Activated CD8-positive, alpha-beta memory T cell treated with anti-CD3 and anti-CD28 coated beads, Interleukin-2, amount 50 U/mL, for 1 hour (primary cell): ENCODE measurements around the gene ADGRG1.

Experiments used
- DNase-seq: peaks from one replicate; pipeline ENCODE4 v3.0.0-alpha.2; 2020; ENCODE audit errors: extremely low read depth

ADGRG1 gene

DNA sequence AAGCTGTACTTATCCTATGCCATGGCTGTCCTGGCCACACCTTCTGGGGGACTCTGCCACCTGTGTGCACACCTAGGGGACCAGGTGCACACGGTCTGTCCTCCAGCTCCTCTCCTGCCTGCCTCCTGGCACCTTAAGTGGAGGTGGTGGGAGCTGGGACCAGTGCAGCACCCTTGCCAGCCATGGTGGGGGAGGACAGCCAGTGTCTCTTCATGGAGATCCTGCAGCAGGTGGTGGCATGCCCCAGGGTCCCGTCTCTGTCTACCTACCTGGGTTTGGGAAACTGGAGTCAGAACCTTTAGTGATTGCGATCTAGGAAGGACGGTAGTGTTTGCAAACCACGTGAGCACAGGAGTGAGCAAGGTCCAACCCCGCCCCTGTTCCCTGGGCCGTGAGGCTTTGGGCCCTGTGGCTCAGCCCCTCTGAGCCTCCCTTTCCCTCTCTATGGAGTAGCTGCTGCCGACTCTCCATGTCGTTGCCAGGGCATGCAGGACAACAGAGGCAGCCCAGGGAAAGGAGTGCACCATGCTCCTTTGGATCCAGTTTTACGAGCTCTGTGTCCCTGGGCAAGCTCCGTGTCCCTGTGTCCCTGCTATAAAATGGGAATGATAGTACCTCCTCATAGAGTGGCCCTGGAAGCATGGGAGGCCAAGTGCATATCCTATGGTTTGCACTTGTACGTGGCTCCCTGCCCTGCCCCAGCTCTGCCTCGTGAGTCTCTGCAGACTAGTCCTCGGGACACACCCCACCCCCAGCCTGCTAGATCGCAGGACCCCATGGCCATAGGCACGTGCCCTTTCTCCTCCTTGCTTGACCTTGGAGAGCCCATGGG, 7.1 kb downstream of the ADGRG1 start:
- DNase-seq, result no peak

DNA sequence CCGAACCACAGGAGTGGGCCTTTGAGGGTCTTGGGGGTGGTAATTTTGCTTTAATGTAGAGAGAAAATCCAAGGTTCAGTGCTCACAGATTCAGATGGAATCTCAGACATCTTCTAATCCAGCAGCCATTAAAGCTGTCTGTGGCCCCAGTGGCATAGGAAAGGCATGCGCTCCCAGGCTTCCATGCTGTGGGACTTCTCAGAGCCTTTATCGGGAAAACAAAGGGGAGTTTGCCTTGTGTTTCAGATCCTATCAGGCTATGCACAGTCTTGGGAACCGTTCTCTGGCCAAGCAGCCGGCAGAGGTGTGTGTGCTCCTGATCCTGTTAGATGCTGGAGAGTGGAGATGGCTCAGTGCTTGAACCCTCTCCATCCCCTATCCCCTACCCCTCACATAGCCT, 7.8 kb downstream of the ADGRG1 start:
- no peak for DNase-seq

DNA sequence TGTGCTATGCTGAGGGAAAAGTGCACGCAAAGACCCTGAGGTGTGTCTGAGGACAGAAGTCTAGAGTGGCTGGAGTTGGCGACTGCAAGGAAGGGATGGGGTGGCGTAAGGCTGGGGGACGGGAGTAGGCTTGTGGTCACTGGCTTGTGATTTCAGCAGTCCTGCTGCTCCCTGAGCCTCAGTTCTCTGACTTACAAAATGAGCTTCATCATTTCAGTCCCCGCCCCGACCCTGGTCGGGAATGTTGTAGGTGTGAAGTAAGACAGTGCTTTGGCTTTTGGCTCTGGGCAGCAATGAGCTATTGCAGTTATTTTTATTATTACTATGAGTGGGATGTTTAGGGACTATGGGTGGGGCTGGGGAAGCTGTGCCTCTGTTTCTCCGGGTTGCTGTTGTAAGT, 8.6 kb downstream of the ADGRG1 start:
- DNase-seq, result no peak

DNA sequence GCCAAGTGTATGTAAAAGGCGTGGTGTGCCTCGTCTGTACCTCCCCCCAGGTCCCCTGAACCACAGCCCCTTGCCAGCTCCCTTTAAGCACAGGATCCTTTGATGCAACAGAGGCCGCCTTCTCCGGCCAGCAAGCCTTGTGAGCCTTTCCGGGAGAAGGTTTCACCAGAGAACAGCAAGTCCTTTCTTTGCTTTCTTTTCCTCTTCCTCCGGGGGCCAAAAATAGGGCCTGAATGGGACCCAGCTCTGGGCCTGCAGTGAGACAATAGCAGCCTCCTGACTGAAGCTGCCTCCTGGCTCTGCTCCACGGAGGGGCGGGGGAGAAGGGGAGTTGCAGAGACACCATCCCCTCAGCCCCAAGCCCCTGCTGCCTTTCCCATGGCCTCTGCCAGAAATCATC, 9.0 kb downstream of the ADGRG1 start:
- DNase-seq, result no peak

DNA sequence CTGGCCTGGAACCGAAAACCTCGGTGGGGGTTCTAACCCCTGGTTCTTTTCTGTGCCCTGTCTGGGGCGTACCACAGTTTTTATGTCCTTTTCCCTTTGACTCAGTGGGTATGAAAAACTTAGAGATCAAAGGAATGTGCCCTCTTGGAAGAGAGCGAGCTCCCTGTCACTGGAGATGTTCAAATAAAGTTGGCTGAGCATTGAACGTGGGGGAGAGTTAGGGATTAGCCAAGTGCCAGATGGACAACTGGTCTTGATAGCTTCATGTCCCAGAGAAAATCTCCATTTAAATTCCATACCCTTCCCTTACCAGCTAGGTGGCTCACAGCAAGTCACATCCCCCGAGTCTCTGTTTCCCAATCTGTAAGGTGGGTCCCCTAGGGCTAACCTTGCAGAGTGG, 9.5 kb downstream of the ADGRG1 start:
- DNase-seq, result no peak

DNA sequence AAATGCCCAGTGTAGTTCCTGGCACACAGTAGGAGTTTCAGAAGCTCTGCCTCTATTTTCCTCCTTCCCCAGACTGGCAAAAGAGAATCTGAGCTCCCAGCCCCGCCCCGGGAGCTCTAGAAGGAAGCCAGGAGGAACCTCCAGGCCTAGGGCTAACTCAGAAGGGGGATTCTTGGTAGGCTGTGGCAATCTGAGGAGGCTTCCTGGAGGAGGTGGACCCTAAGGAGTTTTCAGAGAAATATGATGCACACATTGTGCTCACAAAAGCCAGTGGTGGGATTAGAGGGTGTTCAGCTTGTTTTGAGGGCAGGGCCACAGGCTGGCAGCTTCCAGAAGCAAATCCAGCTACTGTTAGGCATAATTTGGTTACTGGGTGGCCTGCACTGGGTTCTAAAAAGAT, 10.0 kb downstream of the ADGRG1 start:
- DNase-seq, result no peak

DNA sequence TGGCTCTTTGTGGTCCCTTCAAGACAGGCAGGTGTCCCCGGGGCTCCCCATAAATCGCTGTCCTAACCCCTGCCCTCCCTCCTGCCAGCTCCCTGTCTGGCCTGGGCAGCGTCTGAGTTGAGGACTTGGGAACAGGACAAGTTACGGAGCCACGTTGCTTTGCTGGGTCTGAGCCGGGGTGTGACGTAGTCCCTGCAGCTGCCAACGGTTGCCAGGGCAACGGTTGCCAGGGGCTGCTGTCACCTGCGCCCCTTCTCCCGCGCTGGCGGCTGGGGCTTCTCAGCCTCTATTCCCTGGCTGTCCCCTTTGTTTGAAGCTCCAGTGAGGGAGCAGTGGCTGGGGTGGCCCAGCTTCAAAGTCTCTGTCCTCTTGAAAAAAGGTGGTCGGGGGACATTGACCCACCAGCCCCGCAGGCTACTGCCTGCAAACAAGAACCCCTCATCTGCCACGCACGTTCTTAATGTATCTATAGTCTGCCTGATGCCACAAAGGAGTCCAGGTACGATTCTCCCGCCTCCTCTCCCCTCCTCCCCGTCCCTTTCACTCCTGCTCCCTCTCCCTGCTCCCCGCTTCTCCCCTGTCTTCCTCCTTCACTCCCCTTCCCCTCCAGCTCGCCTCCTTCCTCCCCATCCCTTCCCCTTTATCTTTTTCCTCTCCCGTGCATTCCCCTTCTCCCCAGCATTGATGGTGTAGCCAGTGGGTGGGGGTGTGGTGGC, 10.9 kb downstream of the ADGRG1 start:
- no peak for DNase-seq

DNA sequence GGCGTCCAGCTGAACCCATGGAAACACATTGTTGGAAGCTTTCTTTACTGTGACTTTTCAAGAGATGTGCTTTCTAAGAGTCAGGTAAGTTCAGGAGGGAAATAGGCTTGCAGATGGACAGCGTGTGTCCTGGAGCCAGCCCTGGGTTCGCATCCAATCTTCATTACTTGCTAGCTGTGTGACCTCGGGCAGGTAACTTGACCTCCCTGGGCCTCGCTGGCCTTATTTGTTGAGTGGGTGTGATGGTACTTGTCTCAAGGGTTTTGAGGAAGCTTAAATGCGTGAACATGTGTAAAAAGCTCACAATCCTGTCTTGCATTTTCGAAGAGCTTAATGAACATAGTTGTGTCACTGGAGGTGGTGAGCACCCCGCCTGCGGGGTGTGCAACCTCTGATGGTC, 11.8 kb downstream of the ADGRG1 start:
- no peak for DNase-seq

DNA sequence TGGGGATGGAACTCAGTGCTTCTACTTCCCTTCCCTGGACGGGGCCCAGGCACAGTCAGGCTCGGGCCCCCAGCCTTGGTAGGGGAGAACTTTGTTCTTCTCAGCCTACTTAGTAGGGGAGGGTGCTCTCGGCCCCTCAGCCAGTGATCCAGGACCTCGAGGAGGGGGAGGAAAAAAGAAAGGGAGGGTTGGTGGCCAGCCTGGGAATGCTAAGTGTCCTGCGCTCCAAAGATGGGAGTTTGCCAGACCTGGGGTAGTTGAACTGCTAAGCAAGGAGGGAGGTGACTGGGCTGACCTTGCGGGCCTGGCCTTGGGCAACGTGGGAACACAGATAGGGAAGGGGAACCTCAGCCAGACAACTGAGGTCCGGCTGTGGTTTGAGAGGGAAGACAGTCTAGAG, 12.2 kb downstream of the ADGRG1 start:
- DNase-seq, result no peak

DNA sequence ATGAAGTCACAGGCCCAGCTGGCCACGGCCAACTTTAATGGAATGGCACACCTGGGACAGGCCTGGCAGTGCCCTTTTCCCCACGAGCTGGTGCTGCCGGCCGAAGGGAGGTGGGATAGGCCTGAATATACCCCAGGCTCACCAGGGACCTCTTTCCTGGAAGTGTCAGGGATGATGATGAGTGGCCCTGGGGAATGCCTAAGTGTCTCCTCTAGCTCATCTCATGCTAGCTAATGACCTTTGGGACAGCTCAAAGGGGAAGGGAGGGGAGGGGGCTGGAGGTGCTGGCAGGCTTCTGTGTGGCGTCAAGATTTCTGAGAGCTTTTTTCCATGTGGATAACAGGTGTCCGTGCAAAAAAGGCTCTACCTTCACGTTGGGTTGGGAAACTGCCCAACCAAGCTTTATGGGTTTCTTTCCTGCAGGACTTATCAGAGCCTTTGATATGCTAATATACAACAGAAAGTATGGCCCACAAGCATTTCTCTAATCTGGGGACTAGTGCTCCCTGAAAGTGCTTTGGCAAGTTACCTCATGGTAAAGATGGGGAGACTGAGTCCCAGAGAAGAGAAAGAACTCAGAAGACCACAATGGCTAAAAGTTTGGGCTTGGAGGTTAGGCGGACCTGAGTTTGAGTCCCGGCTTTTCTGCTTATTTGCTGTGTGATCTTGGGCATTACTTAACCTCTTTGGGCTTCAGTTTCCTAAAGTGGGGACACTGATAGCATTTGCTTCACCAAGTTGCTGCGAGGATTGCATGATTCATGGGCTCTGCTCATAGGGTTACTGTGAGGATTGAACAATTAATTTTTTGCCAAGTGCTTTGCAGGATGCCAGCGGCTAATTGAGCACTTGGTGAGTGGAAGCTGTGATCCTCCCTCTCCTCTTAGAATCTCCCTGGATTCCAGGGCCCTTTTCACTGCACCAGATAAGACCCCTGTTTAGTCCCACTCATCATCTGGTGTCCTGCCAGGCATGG, 14.0 kb downstream of the ADGRG1 start:
- no peak for DNase-seq

DNA sequence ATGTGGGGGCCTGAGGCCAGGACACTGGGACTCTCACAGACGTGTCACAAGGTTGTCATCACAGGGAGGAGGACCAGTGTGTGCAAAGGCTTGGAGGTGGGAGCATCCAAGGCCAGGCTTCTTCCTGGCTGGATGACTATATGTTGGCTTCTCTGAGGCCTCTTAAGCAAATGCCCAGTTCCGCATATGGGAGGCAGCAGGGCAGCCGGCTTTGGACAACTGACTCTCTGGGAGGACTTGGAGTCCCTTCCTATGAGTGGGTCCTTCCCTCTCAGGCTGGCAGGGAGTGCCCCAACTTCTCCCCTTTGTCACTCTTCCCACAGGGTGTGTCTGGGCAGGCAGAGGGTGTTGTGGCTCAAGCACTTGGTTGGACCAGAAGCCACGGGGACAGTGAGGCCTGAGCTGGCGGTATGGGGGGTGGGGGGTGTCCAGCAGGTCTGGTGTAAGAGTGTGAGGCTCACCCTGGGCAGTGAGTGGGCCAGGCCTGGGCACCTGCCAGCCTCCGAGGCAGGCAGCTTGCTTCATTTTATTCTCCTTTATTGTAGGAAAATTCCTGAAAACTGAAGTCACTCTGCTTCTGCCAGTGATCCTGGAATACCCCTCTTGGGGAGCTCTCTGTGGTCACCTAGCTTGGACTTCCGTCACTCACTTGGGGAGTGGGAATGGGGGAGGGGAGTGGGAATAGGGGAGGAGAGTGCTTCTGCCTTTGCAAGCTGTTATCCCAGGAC, 14.9 kb downstream of the ADGRG1 start:
- no peak for DNase-seq

DNA sequence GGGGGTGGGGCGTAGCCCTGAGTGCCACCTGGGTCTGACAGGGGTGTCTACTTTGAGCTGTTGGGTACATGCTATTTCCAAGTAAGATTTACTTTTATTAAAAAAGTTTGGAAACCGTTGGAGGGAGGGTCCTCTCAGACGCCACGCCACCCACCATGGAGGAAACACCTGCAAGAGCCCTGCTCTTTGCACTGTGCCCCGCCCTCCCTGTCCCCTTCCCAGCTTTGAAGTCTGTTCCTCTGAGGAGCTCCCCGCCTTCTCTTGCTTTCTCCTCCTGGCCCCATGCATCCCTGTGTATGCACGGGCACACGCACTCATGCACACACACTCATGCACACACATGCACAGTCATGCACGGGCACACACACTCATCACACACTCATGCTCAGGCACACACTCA, 15.5 kb downstream of the ADGRG1 start:
- DNase-seq, result no peak

DNA sequence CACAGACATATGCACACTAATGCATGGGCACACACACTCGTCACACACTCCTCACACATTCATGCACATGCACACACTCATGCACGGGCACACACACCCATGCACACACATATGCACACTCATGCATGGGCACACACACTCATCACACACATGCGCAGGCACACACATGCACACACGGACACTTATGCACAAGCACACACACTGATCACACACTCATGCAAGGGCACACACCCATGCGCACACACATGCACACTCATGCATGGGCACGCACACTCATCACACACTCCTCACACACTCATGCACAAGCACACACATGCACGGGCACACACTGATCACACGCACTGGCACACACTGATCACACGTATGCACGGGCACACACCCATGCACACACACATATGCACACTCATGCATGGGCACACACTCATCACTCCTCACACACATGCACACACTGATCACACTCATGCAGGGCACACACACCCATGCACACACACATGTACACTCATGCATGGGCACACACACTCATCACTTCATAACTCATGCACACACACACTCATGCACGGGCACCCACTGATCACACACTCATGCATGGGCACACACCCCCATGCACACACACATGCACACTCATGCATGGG, 16.1 kb downstream of the ADGRG1 start:
- no peak for DNase-seq

DNA sequence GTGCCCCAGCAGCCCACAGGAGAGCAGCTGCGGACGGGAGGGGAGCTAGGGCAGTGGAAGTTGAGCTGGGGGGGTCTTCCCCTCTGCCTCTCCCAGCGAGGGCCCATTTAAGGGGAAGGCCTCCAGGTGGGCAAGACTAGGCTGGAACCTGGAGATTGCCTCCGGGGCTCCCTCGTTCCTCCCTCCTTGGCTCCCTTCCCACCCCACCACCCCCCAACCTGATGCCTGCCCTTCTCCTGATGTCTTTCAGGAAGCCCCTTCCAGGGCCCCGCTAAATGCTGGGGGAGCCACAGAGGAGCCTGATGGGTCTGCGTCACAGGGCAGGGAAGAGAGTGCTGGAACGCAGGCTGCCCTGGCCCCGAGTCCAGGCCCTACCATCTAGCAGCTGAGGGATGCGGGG, 16.7 kb downstream of the ADGRG1 start:
- no peak for DNase-seq

DNA sequence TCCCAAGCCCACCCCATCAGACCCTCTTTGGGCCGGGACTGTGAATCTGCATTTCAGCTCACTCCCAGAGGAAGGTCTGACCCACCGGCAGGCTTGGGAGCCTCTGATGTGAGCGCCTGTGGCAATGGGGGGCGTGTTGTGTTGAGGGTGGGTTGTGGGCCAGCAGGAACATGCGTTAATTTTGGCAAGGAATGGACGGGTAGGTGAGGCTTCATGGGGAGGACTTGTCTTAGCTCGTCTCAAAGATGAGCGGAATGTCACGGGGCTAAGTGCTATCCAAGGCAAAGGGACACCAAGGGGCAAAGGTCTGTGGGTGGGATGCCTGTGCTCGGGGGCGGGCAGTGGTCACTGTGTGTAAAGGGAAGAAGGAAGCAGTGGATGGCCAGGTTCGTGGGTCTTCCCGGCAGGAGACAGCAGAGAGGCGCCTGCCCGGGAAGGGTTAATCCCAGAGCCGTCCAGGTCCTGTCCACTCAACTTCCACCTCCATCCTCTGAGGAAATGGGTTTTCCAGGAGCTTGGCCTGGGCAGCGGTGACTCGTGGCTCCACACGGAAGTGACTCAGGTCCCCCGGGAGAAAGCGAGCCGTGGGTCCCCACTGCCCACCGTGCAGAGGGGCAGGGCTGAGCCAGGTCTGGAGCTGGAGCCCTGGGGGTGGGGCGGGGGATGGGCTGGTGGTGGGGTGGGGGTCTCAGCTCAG, 17.4 kb downstream of the ADGRG1 start:
- no peak for DNase-seq

DNA sequence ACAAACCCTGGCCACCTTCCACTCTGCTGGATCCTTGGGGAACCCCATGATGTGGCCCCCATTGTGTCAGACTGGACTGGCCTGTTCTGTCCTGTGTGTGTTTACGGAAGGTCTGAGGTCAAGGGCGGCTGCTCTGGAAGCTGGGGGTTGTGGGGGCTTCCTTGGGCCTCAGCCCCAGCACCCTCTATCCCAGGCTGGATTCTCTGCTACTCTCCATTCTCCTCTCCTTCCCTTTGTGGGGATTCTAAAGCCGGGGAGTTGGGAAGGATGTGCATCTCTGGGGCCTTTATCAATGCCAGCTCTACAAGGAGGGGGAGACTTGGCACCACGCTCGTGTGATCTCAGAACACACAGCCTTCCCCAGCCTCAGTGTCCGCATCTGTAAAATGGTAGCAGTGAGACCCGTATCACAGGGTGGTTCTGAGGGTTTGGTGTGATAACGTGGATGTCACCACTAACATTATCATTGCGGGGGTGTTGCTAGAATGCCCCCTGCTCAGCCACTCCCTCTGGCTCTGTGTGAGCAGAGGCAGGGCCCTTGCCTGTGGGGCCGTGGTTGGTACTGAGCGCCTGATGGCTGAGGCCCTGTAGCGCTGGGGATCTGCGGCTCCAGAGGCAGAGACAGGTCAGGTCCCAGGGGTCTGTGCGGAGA, 18.1 kb downstream of the ADGRG1 start:
- DNase-seq, result no peak

DNA sequence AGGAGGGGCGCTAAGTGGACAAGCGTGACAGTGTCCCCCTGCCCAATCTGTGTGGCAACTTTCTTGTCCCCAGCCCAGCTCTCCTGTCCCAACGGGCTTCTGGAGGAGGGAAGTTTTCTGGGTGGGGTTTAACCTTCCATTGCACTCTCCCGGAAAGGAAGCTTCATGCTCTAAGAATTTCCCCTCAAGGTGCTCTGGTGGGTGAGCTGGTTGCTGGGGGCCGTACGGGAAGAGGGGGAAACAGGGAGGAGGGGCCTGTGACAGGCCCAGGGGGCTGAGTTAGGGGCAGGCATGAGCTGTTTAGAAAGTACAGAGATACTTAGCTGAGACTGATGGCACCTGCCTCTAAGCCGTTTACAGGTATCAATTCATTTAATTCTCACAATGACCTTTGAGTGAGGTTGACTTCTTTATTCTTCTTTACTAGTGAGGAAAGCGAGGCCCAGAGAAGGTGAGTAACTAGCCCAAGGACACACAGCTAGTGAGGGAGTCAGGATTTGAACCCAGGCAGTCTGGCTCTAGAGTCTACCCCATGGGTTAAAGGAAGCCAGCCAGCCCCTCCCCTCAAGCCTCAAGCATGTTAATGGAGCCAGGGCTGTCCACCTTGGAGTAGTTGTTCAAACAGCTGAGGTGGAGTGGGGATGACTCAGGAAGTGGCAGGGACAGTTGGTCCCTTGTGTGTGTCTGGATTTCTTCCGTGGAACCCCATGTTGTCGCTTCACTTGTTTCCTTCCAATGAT, 18.9 kb downstream of the ADGRG1 start:
- DNase-seq, result no peak

DNA sequence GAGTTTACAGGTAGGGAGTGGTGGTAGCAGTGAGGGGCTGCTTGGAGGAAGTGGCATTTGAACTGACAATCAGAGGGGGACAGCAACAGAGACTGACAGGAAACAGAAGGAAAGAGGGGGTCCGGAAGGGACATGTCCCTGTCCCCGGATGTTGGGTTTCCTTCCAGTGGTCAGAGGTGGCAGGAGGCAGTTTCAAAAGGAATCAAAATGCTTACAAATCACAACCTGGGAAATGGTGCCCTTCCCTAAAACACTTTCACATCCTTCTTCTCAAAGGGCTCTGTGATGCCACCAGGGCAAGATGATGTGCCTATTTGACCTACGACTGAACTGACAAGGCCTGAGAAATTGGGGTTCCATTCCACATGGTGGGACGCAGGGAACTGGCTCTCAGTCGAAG, 19.7 kb downstream of the ADGRG1 start:
- no peak for DNase-seq
